HEK293 (cell line): ENCODE measurements around the gene CD274.
"Not testable (repeated sequence)": the region's sequence is repeated elsewhere in the genome, so short reads cannot be mapped to it uniquely, and the experiment has no call there.

Experiments
- CTCF ChIA-PET: fragments of 350-600 bp; formaldehyde crosslinking; extraction: SDS; loops from one replicate; lab custom pipeline; 2021; ENCODE audit warnings: antibody characterized with exemption; lab: Yijun Ruan, JAX
- POLR2A ChIA-PET: fragments of 300-600 bp; formaldehyde crosslinking; extraction: SDS; loops from one replicate; lab custom pipeline; 2020; ENCODE audit warnings: antibody characterized with exemption, inconsistent platforms; lab: Yijun Ruan, JAX
- H3K27ac ChIP-seq: fragments of 200-500 bp; sonication (Bioruptor generic); 2 replicates; pipeline ENCODE4 v1.5.1; 2014; ENCODE audit warnings: low read depth, low read length, control low read depth, inconsistent platforms; ENCODE audit errors: extremely low read depth
- H3K36me3 ChIP-seq, 2 experiments: fragments of 200-500 bp in 1 of 2; sonication (Bioruptor generic) in 1 of 2; 1 replicate in 1 of 2; 2 replicates in 1 of 2; pipeline ENCODE4 v1.5.1; 2014 to 2017; ENCODE audit warnings: inconsistent platforms in 2 of 2, low read length in 2 of 2; ENCODE audit not compliant: control insufficient read depth in 2 of 2, insufficient read depth in 1 of 2
- H3K4me1 ChIP-seq: fragments of 200-500 bp; sonication (Bioruptor generic); 2 replicates; pipeline ENCODE4 v1.5.1; 2014; ENCODE audit warnings: mild to moderate bottlenecking, low read length, inconsistent platforms; ENCODE audit not compliant: control insufficient read depth, insufficient read depth
- H3K4me3 ChIP-seq: 2 replicates; pipeline ENCODE4 v1.5.1; 2011; ENCODE audit warnings: low read depth, mild to moderate bottlenecking, control low read depth, low read length, moderate library complexity
- H3K9me3 ChIP-seq: fragments of 200-500 bp; sonication (Bioruptor generic); 2 replicates; pipeline ENCODE4 v1.5.1; 2014; ENCODE audit warnings: low read depth, low read length, inconsistent platforms; ENCODE audit not compliant: control insufficient read depth, insufficient read depth
- KLF7 ChIP-seq: fragments of 450-650 bp; formaldehyde crosslinking; IDR thresholded peaks from 2 replicates; pipeline ENCODE4 v1.5.1; 2016; ENCODE audit warnings: missing biosample characterization, missing genetic modification characterization, borderline replicate concordance
- OSR2 ChIP-seq: fragments of 450-650 bp; formaldehyde crosslinking; IDR thresholded peaks from 2 replicates; pipeline ENCODE4 v1.5.1; 2016; ENCODE audit warnings: missing biosample characterization, missing genetic modification characterization
- OVOL3 ChIP-seq: fragments of 450-650 bp; formaldehyde crosslinking; IDR thresholded peaks from 2 replicates; pipeline ENCODE4 v1.5.1; 2016; ENCODE audit warnings: missing biosample characterization, missing genetic modification characterization
- SCRT1 ChIP-seq: fragments of 450-650 bp; formaldehyde crosslinking; IDR thresholded peaks from 2 replicates; pipeline ENCODE4 v1.5.1; 2016; ENCODE audit warnings: missing biosample characterization, missing genetic modification characterization, borderline replicate concordance
- SP3 ChIP-seq: fragments of 450-650 bp; formaldehyde crosslinking; IDR thresholded peaks from 2 replicates; pipeline ENCODE4 v1.5.1; 2016; ENCODE audit warnings: missing biosample characterization, missing genetic modification characterization
- ZEB2 ChIP-seq: fragments of 450-650 bp; formaldehyde crosslinking; IDR thresholded peaks from 2 replicates; pipeline ENCODE4 v1.5.1; 2016; ENCODE audit warnings: missing biosample characterization, missing genetic modification characterization
- ZNF140 ChIP-seq: fragments of 450-650 bp; formaldehyde crosslinking; IDR thresholded peaks from 2 replicates; pipeline ENCODE4 v1.5.1; 2016; ENCODE audit warnings: missing biosample characterization, missing genetic modification characterization
- ZNF146 ChIP-seq: fragments of 450-650 bp; formaldehyde crosslinking; IDR thresholded peaks from 2 replicates; pipeline ENCODE4 v1.5.1; 2016; ENCODE audit warnings: missing biosample characterization, missing genetic modification characterization
- ZNF16 ChIP-seq: fragments of 450-650 bp; formaldehyde crosslinking; IDR thresholded peaks from 2 replicates; pipeline ENCODE4 v1.5.1; 2016; ENCODE audit warnings: low read depth, missing biosample characterization, missing genetic modification characterization
- ZNF19 ChIP-seq: fragments of 450-650 bp; formaldehyde crosslinking; IDR thresholded peaks from 2 replicates; pipeline ENCODE4; 2016; ENCODE audit warnings: missing biosample characterization, missing genetic modification characterization, low read depth
- ZNF248 ChIP-seq: fragments of 450-650 bp; formaldehyde crosslinking; IDR thresholded peaks from 2 replicates; pipeline ENCODE4 v1.5.1; 2017; ENCODE audit warnings: missing biosample characterization, missing genetic modification characterization
- ZNF354C ChIP-seq: fragments of 450-650 bp; formaldehyde crosslinking; IDR thresholded peaks from 2 replicates; pipeline ENCODE4 v1.5.1; 2016; ENCODE audit warnings: missing biosample characterization, missing genetic modification characterization, low read depth, borderline replicate concordance
- ZNF404 ChIP-seq: fragments of 450-650 bp; formaldehyde crosslinking; IDR thresholded peaks from 2 replicates; pipeline ENCODE4 v1.5.1; 2017; ENCODE audit warnings: missing biosample characterization, missing genetic modification characterization
- ZNF423 ChIP-seq: fragments of 450-650 bp; formaldehyde crosslinking; IDR thresholded peaks from 2 replicates; pipeline ENCODE4 v1.5.1; 2016; ENCODE audit warnings: missing biosample characterization, missing genetic modification characterization
- ZNF501 ChIP-seq: fragments of 450-650 bp; formaldehyde crosslinking; IDR thresholded peaks from 2 replicates; pipeline ENCODE4 v1.5.1; 2016; ENCODE audit warnings: missing biosample characterization, missing genetic modification characterization
- ZNF521 ChIP-seq: fragments of 450-650 bp; formaldehyde crosslinking; IDR thresholded peaks from 2 replicates; pipeline ENCODE4 v1.5.1; 2017; ENCODE audit warnings: missing biosample characterization, mild to moderate bottlenecking, missing genetic modification characterization
- ZNF664 ChIP-seq: fragments of 450-650 bp; formaldehyde crosslinking; IDR thresholded peaks from 2 replicates; pipeline ENCODE4 v1.5.1; 2016; ENCODE audit warnings: missing biosample characterization, missing genetic modification characterization
- TF ChIP-seq, protein P1 (sequence below): fragments of 450-650 bp; formaldehyde crosslinking; IDR thresholded peaks from 2 replicates; pipeline ENCODE4; 2016; ENCODE audit warnings: missing biosample characterization, missing genetic modification characterization
- TF ChIP-seq, protein P2 (sequence below): fragments of 450-650 bp; formaldehyde crosslinking; IDR thresholded peaks from 2 replicates; pipeline ENCODE4 v1.5.1; 2016; ENCODE audit warnings: missing biosample characterization, missing genetic modification characterization
- TF ChIP-seq, protein P3 (sequence below): fragments of 450-650 bp; formaldehyde crosslinking; conservative IDR thresholded peaks from 2 replicates; pipeline ENCODE4 v1.5.1; 2016; ENCODE audit warnings: low read depth, missing biosample characterization, missing genetic modification characterization
- TF ChIP-seq, protein P4 (sequence below): fragments of 450-650 bp; IDR thresholded peaks from 2 replicates; pipeline ENCODE4 v1.5.1; 2018; ENCODE audit warnings: missing biosample characterization, mild to moderate bottlenecking, missing genetic modification characterization

Gene CD274

DNA sequence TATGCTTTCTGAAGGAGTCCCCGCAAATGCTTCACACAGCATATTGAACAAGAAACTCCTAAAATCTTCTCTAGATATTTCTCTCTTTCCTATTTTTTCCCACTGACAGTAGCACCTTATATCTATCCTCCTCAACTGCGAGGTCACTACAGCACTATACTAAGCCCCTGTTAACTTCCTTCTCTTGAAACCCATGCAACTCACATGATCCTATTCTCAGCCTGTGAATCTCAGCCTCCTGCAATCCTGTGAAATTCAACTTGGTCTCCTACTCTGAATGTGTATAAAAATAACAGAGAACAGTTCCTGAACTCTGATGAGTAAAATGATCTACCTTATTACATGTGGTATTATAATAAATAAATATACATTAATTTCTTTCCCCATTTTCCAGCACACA, 6.5 kb upstream of the CD274 start:
- TF ChIP-seq ZNF19 (tag by site-specific recombination) (no peak), ZNF664 (no peak), OVOL3 (tag by site-specific recombination) (no peak), ZNF140 (tag by site-specific recombination) (no peak), ZNF521 (tag by site-specific recombination) (no peak), SP3 (tag by site-specific recombination) (no peak), ZNF501 (tag by site-specific recombination) (no peak), OSR2 (no peak)
- TF ChIP-seq, protein P1, sequence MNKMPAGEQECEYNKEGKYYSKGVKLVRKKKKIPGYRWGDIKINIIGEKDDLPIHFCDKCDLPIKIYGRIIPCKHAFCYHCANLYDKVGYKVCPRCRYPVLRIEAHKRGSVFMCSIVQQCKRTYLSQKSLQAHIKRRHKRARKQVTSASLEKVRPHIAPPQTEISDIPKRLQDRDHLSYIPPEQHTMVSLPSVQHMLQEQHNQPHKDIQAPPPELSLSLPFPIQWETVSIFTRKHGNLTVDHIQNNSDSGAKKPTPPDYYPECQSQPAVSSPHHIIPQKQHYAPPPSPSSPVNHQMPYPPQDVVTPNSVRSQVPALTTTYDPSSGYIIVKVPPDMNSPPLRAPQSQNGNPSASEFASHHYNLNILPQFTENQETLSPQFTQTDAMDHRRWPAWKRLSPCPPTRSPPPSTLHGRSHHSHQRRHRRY (tag by site-specific recombination) = no peak
- TF ChIP-seq, all 188 proteins: peak for 0
- no peaks in the 10 kb centered on the region for H3K36me3 ChIP-seq
- no peak overlapping the region for H3K27ac ChIP-seq
- H3K9me3 ChIP-seq = no peaks in the 10 kb centered on the region
- CTCF ChIA-PET = interaction anchor here (0.6 to 2.3 kb wide), 8 partner anchors 19 to 258 kb away, joined by 3 to 22 read pairs (median 4); partner anchors contain the start of gene INSL6
- POLR2A ChIA-PET = interaction anchor here (1.2 kb wide), 1 partner anchor 184 kb away, joined by 3 read pairs; no protein-coding TSS in a partner anchor
- H3K4me3 ChIP-seq = no peak overlapping the region
- no peaks in the 10 kb centered on the region for H3K4me1 ChIP-seq

DNA sequence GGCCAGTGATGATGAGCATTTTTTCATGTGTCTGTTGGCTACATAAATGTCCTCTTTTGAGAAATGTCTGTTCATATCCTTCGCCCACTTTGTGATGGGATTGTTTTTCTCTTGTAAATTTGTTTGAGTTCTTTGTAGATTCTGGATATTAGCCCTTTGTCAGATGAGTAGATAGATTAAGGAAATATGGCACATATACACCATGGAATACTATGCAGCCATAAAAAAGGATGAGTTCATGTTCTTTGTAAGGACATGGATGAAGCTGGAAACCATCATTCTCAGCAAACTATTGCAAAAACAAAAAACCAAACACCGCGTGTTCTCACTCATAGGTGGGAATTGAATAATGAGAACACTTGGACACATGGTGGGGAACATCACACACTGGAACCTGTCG, 5.2 kb upstream of the CD274 start:
- CTCF ChIA-PET = interaction anchor here (0.6 kb wide), 1 partner anchor 707 kb away, joined by 3 read pairs; no protein-coding TSS in a partner anchor
- H3K27ac ChIP-seq, H3K4me3 ChIP-seq, POLR2A ChIA-PET, H3K4me1 ChIP-seq, H3K9me3 ChIP-seq, H3K36me3 ChIP-seq: not testable (repeated sequence)
- peak; percentile 70 for TF ChIP-seq ZNF146 (tag by site-specific recombination)

DNA sequence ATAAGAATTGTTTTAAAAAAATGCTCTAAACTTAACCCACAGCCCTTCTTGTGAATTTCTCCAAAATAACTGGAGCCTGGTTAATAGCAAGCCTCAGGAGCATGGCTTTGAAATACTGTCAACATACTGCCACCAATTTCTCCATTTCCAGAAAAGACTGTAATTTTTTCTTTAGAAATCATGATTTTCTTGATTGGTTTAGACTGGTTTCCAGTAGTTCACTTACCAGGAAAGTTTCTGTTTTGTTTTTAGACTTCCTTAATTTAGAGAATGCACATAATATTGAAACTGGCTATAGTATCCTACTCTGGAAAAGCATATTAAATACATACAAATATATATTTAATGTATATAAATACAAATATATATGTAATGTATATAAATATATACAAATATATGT, 4.5 kb upstream of the CD274 start:
- no peak overlapping the region for H3K27ac ChIP-seq
- no peaks in the 10 kb centered on the region for H3K4me1 ChIP-seq
- CTCF ChIA-PET = no interaction called here
- POLR2A ChIA-PET = no interaction called here
- TF ChIP-seq, protein P2, sequence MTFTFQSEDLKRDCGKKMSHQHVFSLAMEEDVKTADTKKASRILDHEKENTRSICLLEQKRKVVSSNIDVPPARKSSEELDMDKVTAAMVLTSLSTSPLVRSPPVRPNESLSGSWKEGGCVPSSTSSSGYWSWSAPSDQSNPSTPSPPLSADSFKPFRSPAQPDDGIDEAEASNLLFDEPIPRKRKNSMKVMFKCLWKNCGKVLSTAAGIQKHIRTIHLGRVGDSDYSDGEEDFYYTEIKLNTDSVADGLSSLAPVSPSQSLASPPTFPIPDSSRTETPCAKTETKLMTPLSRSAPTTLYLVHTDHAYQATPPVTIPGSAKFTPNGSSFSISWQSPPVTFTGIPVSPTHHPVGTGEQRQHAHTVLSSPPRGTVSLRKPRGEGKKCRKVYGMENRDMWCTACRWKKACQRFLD = no peak
- TF ChIP-seq KLF7 (tag by site-specific recombination) (no peak), SCRT1 (no peak), ZNF664 (no peak), ZEB2 (no peak)
- TF ChIP-seq, all 188 proteins: peak for 0
- H3K4me3 ChIP-seq = no peak overlapping the region
- no peaks in the 10 kb centered on the region for H3K36me3 ChIP-seq
- H3K9me3 ChIP-seq = no peaks in the 10 kb centered on the region

DNA sequence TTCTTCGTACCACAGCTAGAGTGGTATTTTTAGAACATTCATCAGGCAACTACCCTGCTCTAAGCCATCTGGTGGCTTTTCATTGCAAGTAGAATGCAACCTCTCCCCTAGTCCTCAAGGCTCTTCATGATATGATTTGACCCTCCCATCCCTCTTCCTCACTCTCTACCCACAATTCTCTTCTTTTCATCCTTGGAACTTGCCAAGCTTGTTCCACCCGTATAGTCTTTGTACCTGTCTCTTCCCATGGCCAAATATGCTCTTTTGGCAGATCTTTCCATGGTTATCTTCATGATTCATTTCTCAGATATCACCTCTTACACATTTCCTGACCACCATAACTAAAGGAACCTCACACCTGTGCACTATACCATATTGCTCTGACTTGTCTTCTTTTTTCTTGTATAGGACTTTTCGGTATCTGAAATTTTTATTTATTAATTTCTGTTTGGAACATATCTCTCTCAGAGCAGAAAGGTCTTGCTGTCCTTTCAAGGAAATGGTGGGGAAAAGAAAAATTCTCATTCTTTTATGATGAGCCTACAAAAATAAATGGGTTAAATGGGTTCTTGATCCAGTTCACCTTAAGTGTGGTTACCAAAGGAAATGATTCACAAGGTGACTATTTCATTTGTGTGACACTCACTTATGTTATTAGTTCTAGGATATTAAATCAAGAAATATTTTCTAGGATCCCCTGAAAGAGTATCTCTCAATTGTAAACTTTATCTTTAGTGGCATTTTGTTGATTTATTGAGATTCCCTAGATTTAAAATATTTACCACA, 3.7 kb upstream of the CD274 start:
- ChIA-PET POLR2A (no interaction called here), CTCF (interaction anchor here (0.6 to 2.9 kb wide), 2 partner anchors 258 to 260 kb away, joined by 3 to 11 read pairs; no protein-coding TSS in a partner anchor)
- H3K27ac ChIP-seq = no peak overlapping the region
- H3K4me3 ChIP-seq = no peak overlapping the region
- H3K36me3 ChIP-seq = no peaks in the 10 kb centered on the region
- H3K4me1 ChIP-seq = no peaks in the 10 kb centered on the region
- no peaks in the 10 kb centered on the region for H3K9me3 ChIP-seq
- TF ChIP-seq ZNF404 (tag by site-specific recombination) (no peak), ZNF423 (no peak), ZNF248 (tag by site-specific recombination) (no peak), ZNF16 (tag by site-specific recombination) (no peak), ZNF354C (tag by site-specific recombination) (no peak)
- TF ChIP-seq, protein P3, sequence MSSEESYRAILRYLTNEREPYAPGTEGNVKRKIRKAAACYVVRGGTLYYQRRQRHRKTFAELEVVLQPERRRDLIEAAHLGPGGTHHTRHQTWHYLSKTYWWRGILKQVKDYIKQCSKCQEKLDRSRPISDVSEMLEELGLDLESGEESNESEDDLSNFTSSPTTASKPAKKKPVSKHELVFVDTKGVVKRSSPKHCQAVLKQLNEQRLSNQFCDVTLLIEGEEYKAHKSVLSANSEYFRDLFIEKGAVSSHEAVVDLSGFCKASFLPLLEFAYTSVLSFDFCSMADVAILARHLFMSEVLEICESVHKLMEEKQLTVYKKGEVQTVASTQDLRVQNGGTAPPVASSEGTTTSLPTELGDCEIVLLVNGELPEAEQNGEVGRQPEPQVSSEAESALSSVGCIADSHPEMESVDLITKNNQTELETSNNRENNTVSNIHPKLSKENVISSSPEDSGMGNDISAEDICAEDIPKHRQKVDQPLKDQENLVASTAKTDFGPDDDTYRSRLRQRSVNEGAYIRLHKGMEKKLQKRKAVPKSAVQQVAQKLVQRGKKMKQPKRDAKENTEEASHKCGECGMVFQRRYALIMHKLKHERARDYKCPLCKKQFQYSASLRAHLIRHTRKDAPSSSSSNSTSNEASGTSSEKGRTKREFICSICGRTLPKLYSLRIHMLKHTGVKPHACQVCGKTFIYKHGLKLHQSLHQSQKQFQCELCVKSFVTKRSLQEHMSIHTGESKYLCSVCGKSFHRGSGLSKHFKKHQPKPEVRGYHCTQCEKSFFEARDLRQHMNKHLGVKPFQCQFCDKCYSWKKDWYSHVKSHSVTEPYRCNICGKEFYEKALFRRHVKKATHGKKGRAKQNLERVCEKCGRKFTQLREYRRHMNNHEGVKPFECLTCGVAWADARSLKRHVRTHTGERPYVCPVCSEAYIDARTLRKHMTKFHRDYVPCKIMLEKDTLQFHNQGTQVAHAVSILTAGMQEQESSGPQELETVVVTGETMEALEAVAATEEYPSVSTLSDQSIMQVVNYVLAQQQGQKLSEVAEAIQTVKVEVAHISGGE (tag by site-specific recombination) = no peak
- TF ChIP-seq, protein P4, sequence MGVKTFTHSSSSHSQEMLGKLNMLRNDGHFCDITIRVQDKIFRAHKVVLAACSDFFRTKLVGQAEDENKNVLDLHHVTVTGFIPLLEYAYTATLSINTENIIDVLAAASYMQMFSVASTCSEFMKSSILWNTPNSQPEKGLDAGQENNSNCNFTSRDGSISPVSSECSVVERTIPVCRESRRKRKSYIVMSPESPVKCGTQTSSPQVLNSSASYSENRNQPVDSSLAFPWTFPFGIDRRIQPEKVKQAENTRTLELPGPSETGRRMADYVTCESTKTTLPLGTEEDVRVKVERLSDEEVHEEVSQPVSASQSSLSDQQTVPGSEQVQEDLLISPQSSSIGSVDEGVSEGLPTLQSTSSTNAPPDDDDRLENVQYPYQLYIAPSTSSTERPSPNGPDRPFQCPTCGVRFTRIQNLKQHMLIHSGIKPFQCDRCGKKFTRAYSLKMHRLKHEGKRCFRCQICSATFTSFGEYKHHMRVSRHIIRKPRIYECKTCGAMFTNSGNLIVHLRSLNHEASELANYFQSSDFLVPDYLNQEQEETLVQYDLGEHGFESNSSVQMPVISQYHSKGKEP (tag by site-specific recombination) = no peak
